Activated naive CD8-positive, alpha-beta T cell treated with anti-CD3 and anti-CD28 coated beads for 36 hours (primary cell): ENCODE data around the gene FOXD4L4. TPM values are rescaled to one million over a fixed set of nuclear protein-coding genes. Genes with fewer than 3 reads are reported as not detected.
"Not testable (repeated sequence)": the region's sequence is repeated elsewhere in the genome, so short reads cannot be mapped to it uniquely, and the experiment has no call there.

Source experiments
- DNase-seq: peaks from one replicate; pipeline ENCODE4 v3.0.0; 2021
- H3K27ac Mint-ChIP-seq: one replicate; pipeline ENCODE4 v1.8.0; 2022; ENCODE audit warnings: mild to moderate bottlenecking, moderate library complexity, mixed read lengths
- H3K27me3 Mint-ChIP-seq: one replicate; pipeline ENCODE4 v1.8.0; 2022; ENCODE audit warnings: mild to moderate bottlenecking, mixed read lengths
- H3K36me3 Mint-ChIP-seq: one replicate; pipeline ENCODE4 v1.8.0; 2021; ENCODE audit warnings: mild to moderate bottlenecking, mixed read lengths
- H3K4me1 Mint-ChIP-seq: one replicate; pipeline ENCODE4 v1.8.0; 2021; ENCODE audit warnings: mixed read lengths
- H3K4me3 Mint-ChIP-seq: one replicate; pipeline ENCODE4 v1.8.0; 2022; ENCODE audit warnings: mild to moderate bottlenecking, moderate library complexity, mixed read lengths
- H3K9me3 Mint-ChIP-seq: one replicate; pipeline ENCODE4 v1.8.0; 2022; ENCODE audit warnings: mixed read lengths
- total RNA-seq, 2 experiments: library from RNA; stranded (reverse); gene quantifications; one replicate each; pipeline ENCODE4 v1.2.3, GENCODE V29; 2021

FOXD4L4 gene
- under 1 TPM in 1 of 2 experiments, not detected in 1; 0.10 TPM for total RNA-seq

GRCh38 chr9:65737096-65737564, at the start of gene FOXD4L4:
Gene FOXD4L4 (plus strand): TSS chr9:65737146. CDS start chr9:65737146, 0 bp downstream.
- H3K27me3 Mint-ChIP-seq: peaks cover 12% of the 10 kb centered on the region
- DNase-seq, H3K27ac Mint-ChIP-seq, H3K9me3 Mint-ChIP-seq, H3K4me3 Mint-ChIP-seq, H3K4me1 Mint-ChIP-seq, H3K36me3 Mint-ChIP-seq: not testable (repeated sequence)

GRCh38 chr9:65703550-65703949, 33.4 kb upstream of the FOXD4L4 start:
- H3K27ac Mint-ChIP-seq, H3K36me3 Mint-ChIP-seq, H3K27me3 Mint-ChIP-seq, H3K4me3 Mint-ChIP-seq, DNase-seq, H3K9me3 Mint-ChIP-seq, H3K4me1 Mint-ChIP-seq: not testable (repeated sequence)

GRCh38 chr9:65714445-65714844, 22.5 kb upstream of the FOXD4L4 start:
- H3K4me1 Mint-ChIP-seq, H3K4me3 Mint-ChIP-seq, H3K36me3 Mint-ChIP-seq, H3K27me3 Mint-ChIP-seq, DNase-seq, H3K9me3 Mint-ChIP-seq, H3K27ac Mint-ChIP-seq: not testable (repeated sequence)

GRCh38 chr9:65738133-65738532, 1.2 kb downstream of the FOXD4L4 start:
- not testable (repeated sequence) for H3K9me3 Mint-ChIP-seq, DNase-seq, H3K4me3 Mint-ChIP-seq, H3K36me3 Mint-ChIP-seq, H3K27ac Mint-ChIP-seq, H3K4me1 Mint-ChIP-seq
- H3K27me3 Mint-ChIP-seq: peaks cover 12% of the 10 kb centered on the region

Other genes starting within 250 kb of the FOXD4L4 start
- 10 to 100 TPM; 46.3 to 55.1 TPM for gene ZNG1E, start 61.2 kb upstream of the FOXD4L4 start, total RNA-seq